ENCODE results near the gene CPNE7. TPM values are rescaled to one million over a fixed set of nuclear protein-coding genes. Genes with fewer than 3 reads are reported as not detected.

The CPNE7 gene
- total and polyA plus RNA-seq, 2 of the 13 experiments (the other 11 are each of a cell fraction or from before 2014, with no cell fraction given) = 0.59 TPM; not detected in 1

GRCh38 chr16:89584768-89585549 lies 9.4 kb downstream of the CPNE7 start:
- Histone ChIP-seq H3K4me3 (replicated peaks in 1 of 3; ENCODE audit: insufficient read depth in 1 of 3, low read depth in 2 of 3, low read length in 3 of 3) (peak overlapping the region in 1 of 3 experiments; percentile 53; a peak in 1 of 6 replicates), H3K36me3 (replicated peaks in 1 of 2; ENCODE audit: control insufficient read depth in 1 of 2, insufficient read depth in 2 of 2, low read length in 2 of 2) (no peaks in the 10 kb centered on the region), H4K20me1 (ENCODE audit: insufficient read depth, low read length) (no peaks in the 10 kb centered on the region), H2AFZ (ENCODE audit: low read length) (no peak overlapping the region), H3K4me1 (ENCODE audit: insufficient read depth, low read length) (peaks cover 47% of the 10 kb centered on the region), H3K79me2 (ENCODE audit: insufficient read depth, low read length) (no peaks in the 10 kb centered on the region), H3K27me3 (ENCODE audit: control insufficient read depth in 1 of 2, insufficient read depth in 2 of 2, low read length in 2 of 2) (peaks cover 0 to 36% of the 10 kb centered on the region in 2 experiments; a peak in 3 of 5 replicates), H3K9me3 (ENCODE audit: low read length) (no peaks in the 10 kb centered on the region), H3K4me2 (ENCODE audit: low read depth, low read length) (peak overlapping the region; percentile 51), H3K9ac (ENCODE audit: insufficient read depth, low read depth, low read length) (peak overlapping the region; percentile 16; the same call in 1 of the 2 replicates), H3K27ac (ENCODE audit: extremely low read length, insufficient read depth, low read length) (no peak overlapping the region)
- ChIA-PET CTCF (ENCODE audit: low intra/inter-chr PET ratio, low total read pairs) (no interaction called here), POLR2A (interaction anchor here (0.8 to 1.4 kb wide), 2 partner anchors 12 to 22 kb away, joined by 3 to 5 read pairs; no protein-coding TSS in a partner anchor)
- DNase-seq (ENCODE audit: low spot score) (no peak), ATAC-seq (peak; percentile 34), FAIRE-seq (no peak)
- peak; percentile 5 for TF ChIP-seq HNRNPLL (IDR thresholded peaks at IDR 0.05; ENCODE audit: low read depth, low read length, poor library complexity, severe bottlenecking)
- TF ChIP-seq NR1H2 (CRISPR knock-in tag; IDR thresholded peaks at IDR 0.05; ENCODE audit: borderline replicate concordance, low read depth) = no peak
- TF ChIP-seq ZNF687 (CRISPR knock-in tag; IDR thresholded peaks at IDR 0.05) = peak; percentile 55
- TF ChIP-seq MYPOP (CRISPR knock-in tag; IDR thresholded peaks at IDR 0.05) = no peak
- TF ChIP-seq HIVEP1 (CRISPR knock-in tag; IDR thresholded peaks at IDR 0.05) = peak; percentile 31; the same call in 1 of the 2 replicates
- TF ChIP-seq ZNF567 (CRISPR knock-in tag; IDR thresholded peaks at IDR 0.05; ENCODE audit: borderline replicate concordance) = no peak
- TF ChIP-seq ARID2 (CRISPR knock-in tag; IDR thresholded peaks at IDR 0.05; ENCODE audit: borderline replicate concordance) = no peak
- no peak for TF ChIP-seq CEBPG (CRISPR knock-in tag; IDR thresholded peaks at IDR 0.05)
- TF ChIP-seq, protein P1, sequence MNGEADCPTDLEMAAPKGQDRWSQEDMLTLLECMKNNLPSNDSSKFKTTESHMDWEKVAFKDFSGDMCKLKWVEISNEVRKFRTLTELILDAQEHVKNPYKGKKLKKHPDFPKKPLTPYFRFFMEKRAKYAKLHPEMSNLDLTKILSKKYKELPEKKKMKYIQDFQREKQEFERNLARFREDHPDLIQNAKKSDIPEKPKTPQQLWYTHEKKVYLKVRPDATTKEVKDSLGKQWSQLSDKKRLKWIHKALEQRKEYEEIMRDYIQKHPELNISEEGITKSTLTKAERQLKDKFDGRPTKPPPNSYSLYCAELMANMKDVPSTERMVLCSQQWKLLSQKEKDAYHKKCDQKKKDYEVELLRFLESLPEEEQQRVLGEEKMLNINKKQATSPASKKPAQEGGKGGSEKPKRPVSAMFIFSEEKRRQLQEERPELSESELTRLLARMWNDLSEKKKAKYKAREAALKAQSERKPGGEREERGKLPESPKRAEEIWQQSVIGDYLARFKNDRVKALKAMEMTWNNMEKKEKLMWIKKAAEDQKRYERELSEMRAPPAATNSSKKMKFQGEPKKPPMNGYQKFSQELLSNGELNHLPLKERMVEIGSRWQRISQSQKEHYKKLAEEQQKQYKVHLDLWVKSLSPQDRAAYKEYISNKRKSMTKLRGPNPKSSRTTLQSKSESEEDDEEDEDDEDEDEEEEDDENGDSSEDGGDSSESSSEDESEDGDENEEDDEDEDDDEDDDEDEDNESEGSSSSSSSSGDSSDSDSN (CRISPR knock-in tag; IDR thresholded peaks at IDR 0.05) = peak; percentile 35; the same call in 1 of the 2 replicates
- peak; percentile 27; the same call in 1 of the 2 replicates for TF ChIP-seq KDM5B (CRISPR knock-in tag; IDR thresholded peaks at IDR 0.05; ENCODE audit: borderline replicate concordance)
- no peak for TF ChIP-seq KDM6A (CRISPR knock-in tag; IDR thresholded peaks at IDR 0.05; ENCODE audit: low read depth)
- 0 out of 2 replicates have a peak, but pooled peaks have one; percentile 26 for TF ChIP-seq ZFY (CRISPR knock-in tag; IDR thresholded peaks at IDR 0.05)
- TF ChIP-seq SYNCRIP (IDR thresholded peaks at IDR 0.05; ENCODE audit: insufficient read depth, low read depth, low read length) = no peak
- TF ChIP-seq, protein P2, sequence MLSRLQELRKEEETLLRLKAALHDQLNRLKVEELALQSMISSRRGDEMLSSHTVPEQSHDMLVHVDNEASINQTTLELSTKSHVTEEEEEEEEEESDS (CRISPR knock-in tag; IDR thresholded peaks at IDR 0.05; ENCODE audit: borderline replicate concordance) = no peak
- in situ Hi-C loops (cut with HindIII; ENCODE audit: extremely low pct_ligation_motif_present, low pct_unique_long_range_greater_than_20kb) = no loop called here
- WGBS (ENCODE audit: low lambda C conversion rate) = 20% methylated on average over 22 of the region's 25 CpGs
- intact Hi-C loops (cut with micrococcal nuclease; ENCODE audit: unreplicated experiment) = no loop called here
- BruUV-seq (replicated peaks) = no TSS peak

Measured in HepG2 (cell line).